ENCODE data around the gene CCT2.
"Not testable (repeated sequence)": the region's sequence is repeated elsewhere in the genome, so short reads cannot be mapped to it uniquely, and the experiment has no call there.

DNA sequence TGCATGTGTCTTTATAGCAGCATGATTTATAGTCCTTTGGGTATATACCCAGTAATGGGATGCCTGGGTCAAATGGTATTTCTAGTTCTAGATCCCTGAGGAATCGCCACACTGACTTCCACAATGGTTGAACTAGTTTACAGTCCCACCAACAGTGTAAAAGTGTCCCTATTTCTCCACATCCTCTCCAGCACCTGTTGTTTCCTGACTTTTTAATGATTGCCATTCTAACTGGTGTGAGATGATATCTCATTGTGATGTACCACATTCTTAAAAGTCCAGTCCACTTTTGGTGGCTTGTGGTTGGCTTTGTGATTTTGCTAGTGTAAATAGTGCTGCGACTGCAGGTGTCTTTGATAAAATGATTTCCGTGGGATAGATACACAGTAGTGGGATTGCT, 19.0 kb downstream of the CCT2 start:
- TF ChIP-seq POLR2AphosphoS5 (IDR thresholded peaks at IDR 0.05; ENCODE audit: insufficient read depth in 1 of 2, low read depth in 1 of 2); POLR2A (IDR thresholded peaks at IDR 0.05): not testable (repeated sequence)
